BLaER1 (cell line): ENCODE results near the gene CNDP1.

Experiments
- H3K27ac ChIP-seq: shearing (Covaris generic); formaldehyde crosslinking; 2 replicates; pipeline ENCODE4 v1.8.1; 2022
- H3K27me3 ChIP-seq: shearing (Covaris generic); formaldehyde crosslinking; 2 replicates; pipeline ENCODE4 v1.8.1; 2022
- H3K36me3 ChIP-seq: shearing (Covaris generic); formaldehyde crosslinking; 2 replicates; pipeline ENCODE4 v1.8.1; 2022
- H3K4me1 ChIP-seq: shearing (Covaris generic); formaldehyde crosslinking; 2 replicates; pipeline ENCODE4 v1.8.1; 2022
- H3K4me2 ChIP-seq: shearing (Covaris generic); formaldehyde crosslinking; 2 replicates; pipeline ENCODE4 v1.8.1; 2022
- H3K4me3 ChIP-seq: shearing (Covaris generic); formaldehyde crosslinking; 2 replicates; pipeline ENCODE4 v1.8.1; 2022
- H3K9ac ChIP-seq: shearing (Covaris generic); formaldehyde crosslinking; 2 replicates; pipeline ENCODE4 v1.8.1; 2022
- H3K9me3 ChIP-seq: shearing (Covaris generic); formaldehyde crosslinking; 2 replicates; pipeline ENCODE4 v1.8.1; 2022
- H4K20me1 ChIP-seq: shearing (Covaris generic); formaldehyde crosslinking; 2 replicates; pipeline ENCODE4 v1.8.1; 2022
- Cebpa-rat ChIP-seq: shearing (Covaris generic); IDR thresholded peaks from 2 replicates; pipeline ENCODE4 v1.8.1; 2022

CNDP1 gene

GRCh38 chr18:74610051-74610615 is 75.8 kb downstream of the CNDP1 start:
- Histone ChIP-seq H3K9ac (no peak overlapping the region), H3K27me3 (no peaks in the 10 kb centered on the region), H3K4me1 (no peaks in the 10 kb centered on the region; the same call in 1 of the 2 replicates), H3K4me3 (no peak overlapping the region), H3K36me3 (peaks cover 5% of the 10 kb centered on the region; the same call in 1 of the 2 replicates), H3K27ac (no peak overlapping the region), H3K9me3 (peaks cover 8% of the 10 kb centered on the region), H3K4me2 (no peak overlapping the region), H4K20me1 (peaks cover 43% of the 10 kb centered on the region)
- no peak for TF ChIP-seq Cebpa-rat

GRCh38 chr18:74610860-74611259 is 76.6 kb downstream of the CNDP1 start:
- Histone ChIP-seq H3K27me3 (no peaks in the 10 kb centered on the region), H4K20me1 (peaks cover 36% of the 10 kb centered on the region), H3K4me2 (no peak overlapping the region), H3K4me1 (no peaks in the 10 kb centered on the region; the same call in 1 of the 2 replicates), H3K4me3 (no peak overlapping the region), H3K9ac (no peak overlapping the region), H3K9me3 (peaks cover 11% of the 10 kb centered on the region), H3K27ac (no peak overlapping the region), H3K36me3 (peaks cover 6% of the 10 kb centered on the region; the same call in 1 of the 2 replicates)
- TF ChIP-seq Cebpa-rat: no peak

DNA sequence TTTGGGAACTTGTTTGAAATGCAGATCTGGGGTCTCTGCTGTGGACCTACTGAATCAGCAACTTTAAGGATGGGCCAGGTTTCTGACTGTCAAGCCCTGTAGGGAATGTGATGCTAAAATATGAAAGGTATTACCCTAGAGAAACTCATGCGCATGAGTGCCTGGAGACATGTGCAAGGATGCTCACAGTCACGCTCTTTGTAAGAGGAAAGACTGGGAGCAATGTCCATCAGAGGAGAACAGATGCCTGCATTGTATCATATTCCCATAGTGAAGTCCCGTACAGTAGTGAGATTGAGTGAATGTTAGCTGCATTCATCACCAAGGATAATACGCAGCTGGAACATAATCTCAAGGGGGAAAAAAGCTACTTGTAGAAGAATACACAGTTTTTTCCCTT is 77.5 kb downstream of the CNDP1 start:
- Histone ChIP-seq H3K4me2 (no peak overlapping the region), H3K9ac (no peak overlapping the region), H4K20me1 (peaks cover 34% of the 10 kb centered on the region)

DNA sequence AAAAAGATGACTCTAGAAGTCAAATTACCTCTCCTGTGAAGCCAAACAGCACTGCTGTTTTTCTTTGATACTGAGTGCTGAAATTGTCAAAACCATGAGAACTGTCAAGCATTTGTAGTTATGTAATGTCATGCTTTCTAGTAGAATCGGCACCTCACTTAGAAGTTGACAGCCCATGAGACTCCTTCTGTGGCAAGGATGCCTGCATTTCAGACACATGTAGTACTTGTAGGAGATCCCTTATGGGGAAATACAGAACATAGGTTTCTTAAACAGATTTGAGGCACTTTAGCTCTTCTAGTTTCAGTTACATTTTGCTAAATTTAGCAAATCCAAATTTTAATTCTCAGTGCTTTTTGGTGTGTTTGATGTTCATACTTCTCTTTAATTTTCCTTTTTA is 79.1 kb downstream of the CNDP1 start:
- H3K4me3 ChIP-seq: no peak overlapping the region
- H3K4me1 ChIP-seq: no peaks in the 10 kb centered on the region; the same call in 1 of the 2 replicates
- no peaks in the 10 kb centered on the region for H3K27me3 ChIP-seq
- no peak for TF ChIP-seq Cebpa-rat
- H3K27ac ChIP-seq: no peak overlapping the region
- H3K9me3 ChIP-seq: peaks cover 16% of the 10 kb centered on the region
- no peak overlapping the region for H3K4me2 ChIP-seq
- no peak overlapping the region for H3K9ac ChIP-seq
- H4K20me1 ChIP-seq: peaks cover 40% of the 10 kb centered on the region
- H3K36me3 ChIP-seq: peaks cover 14% of the 10 kb centered on the region

More for the DNA sequence above, 77.5 kb downstream of the CNDP1 start:
- TF ChIP-seq Cebpa-rat: no peak
- H3K27ac ChIP-seq: no peak overlapping the region
- H3K4me1 ChIP-seq: no peaks in the 10 kb centered on the region; the same call in 1 of the 2 replicates
- H3K9me3 ChIP-seq: peaks cover 14% of the 10 kb centered on the region
- H3K4me3 ChIP-seq: no peak overlapping the region
- peaks cover 11% of the 10 kb centered on the region for H3K36me3 ChIP-seq
- H3K27me3 ChIP-seq: no peaks in the 10 kb centered on the region

DNA sequence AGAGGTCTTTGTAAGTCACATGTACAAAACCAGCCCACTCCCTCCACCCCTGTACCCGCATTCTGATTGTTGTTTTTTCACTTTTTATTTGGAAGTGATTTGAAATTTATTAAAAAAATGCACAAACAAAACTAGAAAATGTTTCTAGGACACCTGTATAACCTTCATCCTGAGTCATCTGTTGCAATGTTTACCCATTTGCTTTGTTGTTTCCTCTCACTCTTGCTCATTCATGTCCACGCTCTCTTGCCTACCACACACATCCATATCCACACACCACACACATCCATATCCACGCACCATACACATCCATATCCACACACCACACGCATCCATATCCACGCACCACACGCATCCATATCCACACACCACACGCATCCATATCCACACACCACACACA is 82.2 kb downstream of the CNDP1 start:
- no peaks in the 10 kb centered on the region; the same call in 1 of the 2 replicates for H3K4me1 ChIP-seq
- H3K4me3 ChIP-seq: no peak overlapping the region
- no peak overlapping the region for H3K27ac ChIP-seq
- TF ChIP-seq Cebpa-rat: no peak
- peaks cover 14% of the 10 kb centered on the region for H3K36me3 ChIP-seq
- H3K9ac ChIP-seq: no peak overlapping the region
- peaks cover 48% of the 10 kb centered on the region for H4K20me1 ChIP-seq
- peaks cover 16% of the 10 kb centered on the region for H3K9me3 ChIP-seq
- no peak overlapping the region for H3K4me2 ChIP-seq
- no peaks in the 10 kb centered on the region for H3K27me3 ChIP-seq

GRCh38 chr18:74617486-74617885 is 83.2 kb downstream of the CNDP1 start:
- Histone ChIP-seq H3K36me3 (peaks cover 14% of the 10 kb centered on the region), H3K4me1 (no peaks in the 10 kb centered on the region; the same call in 1 of the 2 replicates), H3K9me3 (peaks cover 16% of the 10 kb centered on the region), H3K4me3 (no peak overlapping the region), H3K9ac (no peak overlapping the region), H3K27me3 (no peaks in the 10 kb centered on the region), H3K27ac (no peak overlapping the region), H4K20me1 (peaks cover 46% of the 10 kb centered on the region), H3K4me2 (no peak overlapping the region)
- TF ChIP-seq Cebpa-rat: no peak

DNA sequence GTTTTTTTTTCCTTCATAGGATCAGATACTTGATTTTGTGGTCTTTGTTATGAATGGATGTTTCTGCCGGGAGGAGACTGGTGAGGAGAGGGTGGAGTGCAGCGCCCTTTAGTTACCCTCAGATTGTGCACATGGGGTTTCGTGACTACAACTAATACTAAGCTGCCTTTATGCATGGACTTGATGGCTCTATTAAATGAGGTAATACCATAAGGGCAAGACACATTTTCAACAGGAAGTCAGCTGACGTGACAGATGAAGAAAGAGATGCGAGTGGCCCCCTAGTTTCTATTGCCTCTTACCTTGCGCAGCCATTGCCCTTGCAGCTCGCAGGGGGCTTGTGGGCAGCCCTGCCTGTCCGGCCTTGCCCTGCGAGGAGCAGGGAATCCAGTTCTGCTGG is 87.8 kb downstream of the CNDP1 start:
- no peaks in the 10 kb centered on the region for H3K36me3 ChIP-seq
- peaks cover 57% of the 10 kb centered on the region for H4K20me1 ChIP-seq
- no peaks in the 10 kb centered on the region for H3K27me3 ChIP-seq
- no peak overlapping the region for H3K4me2 ChIP-seq
- no peak for TF ChIP-seq Cebpa-rat
- no peak overlapping the region for H3K27ac ChIP-seq
- peaks cover 7% of the 10 kb centered on the region; the same call in 1 of the 2 replicates for H3K4me1 ChIP-seq
- no peaks in the 10 kb centered on the region for H3K9me3 ChIP-seq
- no peak overlapping the region for H3K9ac ChIP-seq
- H3K4me3 ChIP-seq: no peak overlapping the region

DNA sequence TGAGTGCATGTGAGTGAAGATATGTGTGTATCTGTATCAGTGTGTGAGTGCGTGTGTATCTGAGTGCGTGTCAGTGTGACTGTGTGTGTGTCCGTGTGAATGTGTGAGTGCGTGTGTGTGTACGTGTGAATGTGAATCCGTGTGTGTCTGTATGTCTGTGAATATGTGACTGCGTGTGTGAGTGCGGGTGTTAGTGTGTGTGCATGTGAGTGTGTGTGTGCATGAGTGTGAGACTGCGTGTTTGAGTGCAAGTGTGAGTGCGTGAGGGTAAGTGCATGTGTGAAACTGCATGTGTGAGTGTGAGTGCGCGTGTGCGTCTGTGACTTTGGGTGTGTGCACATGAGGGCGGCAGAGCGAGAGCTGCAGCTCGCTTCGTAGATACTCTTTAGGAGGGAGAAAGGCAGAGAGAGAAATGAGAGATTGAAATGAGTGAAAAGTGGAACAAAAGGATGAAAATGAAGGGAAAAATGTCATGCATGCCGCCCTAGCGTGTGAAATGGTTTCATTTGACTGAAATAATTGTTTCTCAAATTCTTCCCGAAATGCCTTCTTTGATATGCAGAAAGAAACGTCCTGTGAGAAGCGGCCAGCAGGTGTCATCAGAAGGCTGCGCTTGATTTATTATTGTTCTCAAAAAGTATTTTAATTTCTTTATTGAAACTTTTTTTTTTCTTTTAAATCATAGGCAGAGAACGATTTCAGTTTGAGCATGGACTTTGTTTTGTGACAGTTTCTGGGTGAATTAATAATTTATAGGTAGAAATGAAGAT is 88.9 kb downstream of the CNDP1 start:
- H3K4me3 ChIP-seq: no peak overlapping the region
- TF ChIP-seq Cebpa-rat: no peak
- H3K9me3 ChIP-seq: no peaks in the 10 kb centered on the region
- no peak overlapping the region for H3K9ac ChIP-seq
- H3K36me3 ChIP-seq: no peaks in the 10 kb centered on the region
- H4K20me1 ChIP-seq: peaks cover 45% of the 10 kb centered on the region
- H3K27ac ChIP-seq: no peak overlapping the region
- peaks cover 7% of the 10 kb centered on the region; the same call in 1 of the 2 replicates for H3K4me1 ChIP-seq
- H3K27me3 ChIP-seq: no peaks in the 10 kb centered on the region
- H3K4me2 ChIP-seq: no peak overlapping the region

GRCh38 chr18:74624466-74624865 is 90.2 kb downstream of the CNDP1 start:
- no peak overlapping the region for H3K4me2 ChIP-seq
- 0 out of 2 replicates have a peak, but pooled peaks cover 5% of the 10 kb centered on the region for H3K36me3 ChIP-seq
- H3K27ac ChIP-seq: no peak overlapping the region
- peaks cover 7% of the 10 kb centered on the region; the same call in 1 of the 2 replicates for H3K4me1 ChIP-seq
- H3K9me3 ChIP-seq: peaks cover 7% of the 10 kb centered on the region; the same call in 1 of the 2 replicates
- H3K27me3 ChIP-seq: no peaks in the 10 kb centered on the region
- no peak overlapping the region for H3K9ac ChIP-seq
- peaks cover 35% of the 10 kb centered on the region for H4K20me1 ChIP-seq
- no peak for TF ChIP-seq Cebpa-rat
- H3K4me3 ChIP-seq: no peak overlapping the region

GRCh38 chr18:74625157-74625556 is 90.9 kb downstream of the CNDP1 start:
- Histone ChIP-seq H3K4me3 (no peak overlapping the region), H3K27ac (no peak overlapping the region), H3K4me1 (peaks cover 12% of the 10 kb centered on the region), H3K9ac (no peak overlapping the region), H3K9me3 (peaks cover 7% of the 10 kb centered on the region; the same call in 1 of the 2 replicates), H3K36me3 (0 out of 2 replicates have a peak, but pooled peaks cover 5% of the 10 kb centered on the region), H3K4me2 (no peak overlapping the region), H3K27me3 (no peaks in the 10 kb centered on the region), H4K20me1 (peaks cover 34% of the 10 kb centered on the region)
- TF ChIP-seq Cebpa-rat: no peak
